Breast epithelium (tissue), 3 donors: ENCODE data around the gene DSCAML1.

Experiments
- CTCF ChIP-seq, 3 donors: fragments of 450-650 bp; IDR thresholded peaks; one replicate each; pipeline ENCODE4 v1.5.1; 2016 to 2017; ENCODE audit warnings: antibody characterized with exemption in 3 of 3, mild to moderate bottlenecking in 3 of 3, moderate library complexity in 3 of 3
- POLR2A ChIP-seq: fragments of 450-650 bp; IDR thresholded peaks from one replicate; pipeline ENCODE4 v1.6.1; 2016; ENCODE audit warnings: antibody characterized with exemption, mild to moderate bottlenecking, moderate library complexity
- POLR2AphosphoS5 ChIP-seq, 3 donors: sonication (generic); formaldehyde crosslinking; IDR thresholded peaks; one replicate each; pipeline ENCODE4 v1.6.1; 2017; ENCODE audit warnings: antibody characterized with exemption in 3 of 3

GRCh38 chr11:117814204-117814765 is 17.3 kb upstream of the DSCAML1 start:
- TF ChIP-seq POLR2A (no peak), CTCF (IDR thresholded peaks at IDR 0.05) (no peak), POLR2AphosphoS5 (IDR thresholded peaks at IDR 0.05) (no peak)
